Thymus (tissue), 11 donors: ENCODE data around the gene SPEM1. TPM values are rescaled to one million over a fixed set of nuclear protein-coding genes. Genes with fewer than 3 reads are reported as not detected.
A peak's percentile ranks its signal among the peaks of the same experiment; 100 is the strongest.

ENCODE experiments used
- DNase-seq, 9 donors: peaks; one replicate each; pipeline ENCODE4 v3.0.0-alpha.2; 2013; ENCODE audit warnings: low spot score in 9 of 9, low read depth in 6 of 9, missing footprints in 1 of 9
- H3K27ac ChIP-seq, 2 donors: one replicate each; pipeline ENCODE4 v1.5.1; 2013; ENCODE audit warnings: control low read depth in 1 of 2, low read depth in 1 of 2, low read length in 1 of 2, mild to moderate bottlenecking in 1 of 2, moderate library complexity in 1 of 2
- H3K27me3 ChIP-seq, 2 donors: one replicate each; pipeline ENCODE4 v1.5.1; 2013; ENCODE audit warnings: low read length in 1 of 2; ENCODE audit not compliant: control insufficient read depth in 2 of 2, insufficient read depth in 1 of 2
- H3K36me3 ChIP-seq, 2 donors: one replicate each; pipeline ENCODE4 v1.5.1; 2013; ENCODE audit warnings: low read length in 1 of 2, mild to moderate bottlenecking in 1 of 2, moderate library complexity in 1 of 2; ENCODE audit not compliant: control insufficient read depth in 2 of 2, insufficient read depth in 2 of 2
- H3K4me1 ChIP-seq, 2 donors: one replicate each; pipeline ENCODE4 v1.5.1; 2013; ENCODE audit warnings: low read length in 2 of 2; ENCODE audit not compliant: control insufficient read depth in 2 of 2, insufficient read depth in 2 of 2
- H3K4me3 ChIP-seq, 2 donors: one replicate each; pipeline ENCODE4 v1.5.1; 2013; ENCODE audit warnings: low read length in 2 of 2, control low read depth in 1 of 2, mild to moderate bottlenecking in 1 of 2
- H3K9me3 ChIP-seq, 2 donors: one replicate each; pipeline ENCODE4 v1.5.1; 2013; ENCODE audit warnings: low read length in 1 of 2, mild to moderate bottlenecking in 1 of 2; ENCODE audit not compliant: control insufficient read depth in 2 of 2, insufficient read depth in 1 of 2
- WGBS: extraction: QIAGEN DNeasy Blood & Tissue Kit; methylation state at CpG from one replicate; pipeline ENCODE4 v1.1.7; 2013; 5-methylcytosine and 5-hydroxymethylcytosine counted together
- polyA plus RNA-seq: library from polyadenylated mRNA; stranded (reverse); fragments of 200-250 nt; gene quantifications from one replicate; pipeline ENCODE4 v1.2.3, GENCODE V29; 2013
- total RNA-seq: library from RNA; stranded (reverse); fragments of 120-200 nt; gene quantifications from one replicate; pipeline ENCODE4 v1.2.4, GENCODE V29; 2013
- donor health status: healthy.

SPEM1 gene
- total and polyA plus RNA-seq, 2 donors, result not detected

- peak in 7 of 9 donors; percentile 67 to 89 (median 71) for DNase-seq
- H3K27ac ChIP-seq, result peak overlapping the region in 1 of 2 donors; percentile 33
- peaks cover 34 to 64% of the 10 kb centered on the region in 2 donors for H3K27me3 ChIP-seq
- 10% methylated on average over 65 of the region's 65 CpGs for WGBS
- H3K36me3 ChIP-seq, result no peaks in the 10 kb centered on the region
- peak overlapping the region; percentile 54 to 67 for H3K4me3 ChIP-seq
- H3K9me3 ChIP-seq, result peaks cover 0 to 6% of the 10 kb centered on the region in 2 donors
- peaks cover 2 to 17% of the 10 kb centered on the region in 2 donors for H3K4me1 ChIP-seq
Measured at GRCh38 chr17:7383742-7384488, 36.2 kb upstream of the SPEM1 start.

- H3K27me3 ChIP-seq, result peaks cover 34 to 57% of the 10 kb centered on the region in 2 donors
- WGBS, result 48% methylated on average over 23 of the region's 23 CpGs
Measured at GRCh38 chr17:7384489-7385081, 35.5 kb upstream of the SPEM1 start.

DNA sequence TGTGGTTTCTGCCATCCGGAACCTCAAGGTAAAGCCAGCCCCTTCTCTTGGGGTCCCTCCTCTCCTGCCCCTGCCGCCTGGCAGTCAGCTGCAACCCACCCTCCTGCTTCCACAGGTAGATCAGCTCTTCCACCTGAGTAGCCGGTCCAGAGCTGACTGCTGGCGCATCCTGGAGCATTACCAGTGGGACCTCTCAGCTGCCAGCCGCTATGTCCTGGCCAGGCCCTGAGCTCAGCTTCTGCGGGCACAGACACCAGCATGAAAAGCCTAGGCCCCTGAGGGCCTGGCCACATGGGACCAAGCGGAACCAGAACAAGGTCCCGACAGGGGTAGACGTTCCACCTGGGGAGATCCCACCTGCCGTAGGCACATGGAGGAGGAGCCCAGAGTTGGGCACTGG, 31.3 kb upstream of the SPEM1 start:
- WGBS, result 98% methylated on average over 10 of the region's 10 CpGs
- Histone ChIP-seq H3K9me3 (peaks cover 0 to 1% of the 10 kb centered on the region in 2 donors), H3K27ac (no peak overlapping the region), H3K36me3 (peaks cover 3 to 8% of the 10 kb centered on the region in 2 donors), H3K4me3 (no peak overlapping the region), H3K27me3 (peaks cover 0 to 15% of the 10 kb centered on the region in 2 donors), H3K4me1 (peaks cover 6 to 16% of the 10 kb centered on the region in 2 donors)
- no peak for DNase-seq

More at GRCh38 chr17:7384489-7385081, 35.5 kb upstream of the SPEM1 start:
- H3K4me1 ChIP-seq, result peaks cover 2 to 17% of the 10 kb centered on the region in 2 donors
- H3K36me3 ChIP-seq, result no peaks in the 10 kb centered on the region
- peak overlapping the region in 1 of 2 donors; percentile 3 for H3K27ac ChIP-seq
- peak overlapping the region; percentile 54 to 67 for H3K4me3 ChIP-seq
- no peak for DNase-seq
- H3K9me3 ChIP-seq, result peaks cover 0 to 6% of the 10 kb centered on the region in 2 donors

- Histone ChIP-seq H3K27ac (no peak overlapping the region), H3K36me3 (peaks cover 3 to 8% of the 10 kb centered on the region in 2 donors), H3K4me1 (peaks cover 9 to 16% of the 10 kb centered on the region in 2 donors), H3K9me3 (peaks cover 0 to 2% of the 10 kb centered on the region in 2 donors), H3K27me3 (peaks cover 0 to 13% of the 10 kb centered on the region in 2 donors), H3K4me3 (no peak overlapping the region)
- WGBS, result 93% methylated on average over 19 of the region's 19 CpGs
- no peak for DNase-seq
Measured at GRCh38 chr17:7389924-7390910, 29.9 kb upstream of the SPEM1 start.

DNA sequence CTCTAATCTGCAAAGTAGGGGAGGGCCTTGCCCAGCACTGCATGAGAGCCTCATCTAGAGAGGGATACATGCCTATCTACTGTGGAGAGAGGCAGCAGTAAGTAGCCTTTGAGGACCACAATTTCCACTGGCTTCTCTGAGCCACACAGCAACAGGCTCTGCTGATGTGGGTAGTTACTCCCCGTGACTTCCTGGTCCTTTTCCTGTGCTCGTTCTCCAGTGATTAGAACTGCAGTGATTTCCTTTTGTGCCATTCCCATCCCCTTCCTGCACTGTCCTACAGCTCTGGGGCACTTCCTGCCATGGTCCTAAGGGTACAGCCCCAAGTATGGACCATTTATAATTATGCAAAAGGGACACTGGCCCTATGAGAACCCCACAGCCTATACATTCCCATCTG, 28.8 kb upstream of the SPEM1 start:
- no peak overlapping the region for H3K4me3 ChIP-seq
- H3K9me3 ChIP-seq, result peaks cover 0 to 2% of the 10 kb centered on the region in 2 donors
- WGBS, result 68% methylated on average over 2 of the region's 2 CpGs
- no peak overlapping the region for H3K27ac ChIP-seq
- peaks cover 0 to 10% of the 10 kb centered on the region in 2 donors for H3K27me3 ChIP-seq
- no peak for DNase-seq
- peaks cover 9 to 16% of the 10 kb centered on the region in 2 donors for H3K4me1 ChIP-seq
- H3K36me3 ChIP-seq, result peaks cover 3 to 8% of the 10 kb centered on the region in 2 donors

- Histone ChIP-seq H3K4me3 (peak overlapping the region; percentile 64 to 74), H3K36me3 (peaks cover 3 to 8% of the 10 kb centered on the region in 2 donors), H3K4me1 (peaks cover 9 to 16% of the 10 kb centered on the region in 2 donors), H3K27ac (peak overlapping the region in 1 of 2 donors; percentile 47), H3K27me3 (peaks cover 0 to 8% of the 10 kb centered on the region in 2 donors), H3K9me3 (peaks cover 0 to 2% of the 10 kb centered on the region in 2 donors)
- no peak for DNase-seq
- 92% methylated on average over 42 of the region's 42 CpGs for WGBS
Measured at GRCh38 chr17:7392696-7393612, 27.2 kb upstream of the SPEM1 start.

DNA sequence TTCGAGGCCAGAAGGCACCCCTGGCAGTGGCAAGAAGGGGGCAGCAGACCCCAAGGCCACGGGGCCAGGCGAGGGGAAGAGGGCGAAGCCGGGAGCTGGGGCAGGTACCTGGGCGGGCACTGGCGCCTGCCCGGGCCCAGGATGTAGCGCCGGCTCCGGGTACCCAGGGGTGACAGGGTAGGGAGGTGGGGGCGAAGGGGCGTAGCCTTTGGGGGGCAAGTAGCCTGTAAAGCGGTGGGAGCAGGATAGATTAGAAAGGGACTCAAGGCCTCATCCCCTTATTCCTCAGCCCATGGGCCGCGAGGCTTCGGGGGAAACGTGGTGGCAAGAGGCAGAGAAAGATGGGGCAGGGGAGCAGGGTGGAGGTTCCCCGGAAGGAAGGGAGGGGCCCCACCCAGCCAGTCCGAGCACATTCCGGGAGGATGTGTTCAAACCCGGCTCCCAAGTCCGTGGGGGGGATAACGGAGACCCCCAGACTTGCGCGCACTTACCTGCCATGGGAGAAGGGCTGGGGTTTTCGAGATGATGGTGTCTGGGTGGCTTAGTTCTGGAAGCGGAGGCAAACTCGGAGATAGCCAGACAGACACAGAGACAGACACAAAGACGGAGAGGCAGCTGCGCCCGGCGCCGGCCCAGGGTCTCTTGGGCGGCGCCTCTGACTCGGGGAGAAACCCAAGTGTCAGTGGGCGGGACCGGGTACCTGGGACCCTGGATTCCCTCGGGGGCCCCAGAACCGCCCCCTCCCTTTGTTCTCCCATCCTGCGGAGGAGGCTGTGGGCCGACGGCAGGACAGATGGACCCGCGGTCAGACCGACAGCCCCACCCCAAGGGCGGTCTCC, 26.3 kb upstream of the SPEM1 start:
- peak in 4 of 9 donors; percentile 16 to 76 (median 58) for DNase-seq
- Histone ChIP-seq H3K9me3 (peaks cover 0 to 2% of the 10 kb centered on the region in 2 donors), H3K4me3 (peak overlapping the region; percentile 64 to 74), H3K27me3 (peaks cover 0 to 8% of the 10 kb centered on the region in 2 donors), H3K27ac (peak overlapping the region; percentile 14 to 86), H3K4me1 (peaks cover 9 to 16% of the 10 kb centered on the region in 2 donors), H3K36me3 (peaks cover 3 to 8% of the 10 kb centered on the region in 2 donors)
- 11% methylated on average over 48 of the region's 48 CpGs for WGBS
